Measurements from ENCODE around the gene CTNNA3.

Gene CTNNA3

DNA sequence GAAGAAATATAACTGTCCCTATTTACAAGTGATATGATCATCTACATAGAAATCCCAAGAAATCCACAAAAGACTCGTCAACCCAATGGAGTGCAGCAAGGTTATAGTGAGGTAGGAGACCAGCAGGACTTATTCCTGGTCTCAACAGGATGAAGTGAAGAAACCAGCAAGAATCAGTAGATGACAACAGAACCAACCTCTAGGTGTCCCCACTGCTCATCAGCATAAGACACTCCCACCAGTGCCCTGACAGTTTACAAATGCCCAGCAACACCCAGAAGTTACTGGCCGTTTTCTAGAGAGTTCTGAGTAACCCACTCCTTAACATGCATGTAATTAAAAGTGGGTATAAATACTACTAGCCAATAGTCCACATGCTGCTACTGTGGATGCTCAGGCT is 1240.7 kb downstream of the CTNNA3 start:
- Histone ChIP-seq H3K9me3 (ENCODE audit: control insufficient read depth in 2 of 2, low read length in 2 of 2) (no peaks in the 10 kb centered on the region), H3K9ac (ENCODE audit: low read depth in 1 of 2, low read length in 2 of 2) (no peak overlapping the region), H3K27ac (ENCODE audit: low read depth in 2 of 2, low read length in 2 of 2) (no peak overlapping the region), H3K4me3 (ENCODE audit: low read length in 2 of 2) (no peak overlapping the region), H3K27me3 (ENCODE audit: control insufficient read depth in 2 of 2, insufficient read depth in 2 of 2, low read length in 2 of 2) (no peaks in the 10 kb centered on the region), H3K36me3 (ENCODE audit: control insufficient read depth in 2 of 2, insufficient read depth in 2 of 2, low read length in 2 of 2) (no peaks in the 10 kb centered on the region), H3K4me1 (ENCODE audit: control insufficient read depth in 2 of 2, insufficient read depth in 2 of 2, low read length in 2 of 2) (no peaks in the 10 kb centered on the region)

DNA sequence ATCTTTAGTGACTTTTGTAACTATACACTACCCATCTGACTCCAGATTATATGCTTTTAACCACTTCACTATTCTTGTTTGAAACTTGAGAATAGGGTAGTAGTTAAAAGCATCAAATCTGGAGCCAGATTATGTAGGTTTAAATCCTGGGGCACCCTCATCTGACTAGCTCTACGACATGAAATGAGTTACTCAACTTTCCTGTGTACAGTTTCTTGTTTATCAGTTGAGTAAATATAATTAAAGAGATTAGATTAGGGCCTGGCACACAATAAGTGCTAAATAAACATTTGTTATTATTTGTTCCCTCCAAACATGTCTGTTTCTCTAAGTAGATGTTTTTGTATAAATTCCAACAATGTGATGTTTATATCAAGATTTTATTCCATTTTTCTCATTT is 1255.4 kb downstream of the CTNNA3 start:
- H3K9me3 ChIP-seq (ENCODE audit: control insufficient read depth in 2 of 2, low read length in 2 of 2): no peaks in the 10 kb centered on the region
- H3K4me1 ChIP-seq (ENCODE audit: control insufficient read depth in 2 of 2, insufficient read depth in 2 of 2, low read length in 2 of 2): no peaks in the 10 kb centered on the region
- H3K36me3 ChIP-seq (ENCODE audit: control insufficient read depth in 2 of 2, insufficient read depth in 2 of 2, low read length in 2 of 2): no peaks in the 10 kb centered on the region
- no peak overlapping the region for H3K27ac ChIP-seq (ENCODE audit: low read depth in 2 of 2, low read length in 2 of 2)
- H3K4me3 ChIP-seq (ENCODE audit: low read length in 2 of 2): no peak overlapping the region
- no peaks in the 10 kb centered on the region for H3K27me3 ChIP-seq (ENCODE audit: control insufficient read depth in 2 of 2, insufficient read depth in 2 of 2, low read length in 2 of 2)
- H3K9ac ChIP-seq (ENCODE audit: low read depth in 1 of 2, low read length in 2 of 2): no peak overlapping the region

- Histone ChIP-seq H3K27ac (ENCODE audit: low read depth in 2 of 2, low read length in 2 of 2) (no peak overlapping the region), H3K9me3 (ENCODE audit: control insufficient read depth in 2 of 2, low read length in 2 of 2) (no peaks in the 10 kb centered on the region), H3K36me3 (ENCODE audit: control insufficient read depth in 2 of 2, insufficient read depth in 2 of 2, low read length in 2 of 2) (no peaks in the 10 kb centered on the region), H3K4me1 (ENCODE audit: control insufficient read depth in 2 of 2, insufficient read depth in 2 of 2, low read length in 2 of 2) (no peaks in the 10 kb centered on the region), H3K9ac (ENCODE audit: low read depth in 1 of 2, low read length in 2 of 2) (no peak overlapping the region), H3K4me3 (ENCODE audit: low read length in 2 of 2) (no peak overlapping the region), H3K27me3 (ENCODE audit: control insufficient read depth in 2 of 2, insufficient read depth in 2 of 2, low read length in 2 of 2) (no peaks in the 10 kb centered on the region)
Observed at GRCh38 chr10:66414943-66415342, 1281.1 kb downstream of the CTNNA3 start.

GRCh38 chr10:66405566-66405965 is 1290.4 kb downstream of the CTNNA3 start:
- Histone ChIP-seq H3K4me1 (ENCODE audit: control insufficient read depth in 2 of 2, insufficient read depth in 2 of 2, low read length in 2 of 2) (no peaks in the 10 kb centered on the region), H3K4me3 (ENCODE audit: low read length in 2 of 2) (no peak overlapping the region), H3K27ac (ENCODE audit: low read depth in 2 of 2, low read length in 2 of 2) (no peak overlapping the region), H3K9me3 (ENCODE audit: control insufficient read depth in 2 of 2, low read length in 2 of 2) (no peaks in the 10 kb centered on the region), H3K9ac (ENCODE audit: low read depth in 1 of 2, low read length in 2 of 2) (no peak overlapping the region), H3K27me3 (ENCODE audit: control insufficient read depth in 2 of 2, insufficient read depth in 2 of 2, low read length in 2 of 2) (no peaks in the 10 kb centered on the region), H3K36me3 (ENCODE audit: control insufficient read depth in 2 of 2, insufficient read depth in 2 of 2, low read length in 2 of 2) (no peaks in the 10 kb centered on the region)

- Histone ChIP-seq H3K9me3 (ENCODE audit: control insufficient read depth in 2 of 2, low read length in 2 of 2) (no peaks in the 10 kb centered on the region), H3K36me3 (ENCODE audit: control insufficient read depth in 2 of 2, insufficient read depth in 2 of 2, low read length in 2 of 2) (no peaks in the 10 kb centered on the region), H3K9ac (ENCODE audit: low read depth in 1 of 2, low read length in 2 of 2) (no peak overlapping the region)
Observed at GRCh38 chr10:66398669-66399068, 1297.3 kb downstream of the CTNNA3 start.

GRCh38 chr10:66394342-66395063 is 1301.5 kb downstream of the CTNNA3 start:
- Histone ChIP-seq H3K4me3 (ENCODE audit: low read length in 2 of 2) (no peak overlapping the region), H3K4me1 (ENCODE audit: control insufficient read depth in 2 of 2, insufficient read depth in 2 of 2, low read length in 2 of 2) (no peaks in the 10 kb centered on the region)

More at GRCh38 chr10:66398669-66399068, 1297.3 kb downstream of the CTNNA3 start:
- Histone ChIP-seq H3K27me3 (ENCODE audit: control insufficient read depth in 2 of 2, insufficient read depth in 2 of 2, low read length in 2 of 2) (no peaks in the 10 kb centered on the region), H3K4me3 (ENCODE audit: low read length in 2 of 2) (no peak overlapping the region), H3K4me1 (ENCODE audit: control insufficient read depth in 2 of 2, insufficient read depth in 2 of 2, low read length in 2 of 2) (no peaks in the 10 kb centered on the region), H3K27ac (ENCODE audit: low read depth in 2 of 2, low read length in 2 of 2) (no peak overlapping the region)

GRCh38 chr10:66390926-66391325 is 1305.1 kb downstream of the CTNNA3 start:
- H3K9ac ChIP-seq (ENCODE audit: low read depth in 1 of 2, low read length in 2 of 2): no peak overlapping the region
- H3K4me3 ChIP-seq (ENCODE audit: low read length in 2 of 2): no peak overlapping the region
- no peaks in the 10 kb centered on the region for H3K27me3 ChIP-seq (ENCODE audit: control insufficient read depth in 2 of 2, insufficient read depth in 2 of 2, low read length in 2 of 2)
- H3K27ac ChIP-seq (ENCODE audit: low read depth in 2 of 2, low read length in 2 of 2): no peak overlapping the region
- H3K36me3 ChIP-seq (ENCODE audit: control insufficient read depth in 2 of 2, insufficient read depth in 2 of 2, low read length in 2 of 2): no peaks in the 10 kb centered on the region
- H3K4me1 ChIP-seq (ENCODE audit: control insufficient read depth in 2 of 2, insufficient read depth in 2 of 2, low read length in 2 of 2): no peaks in the 10 kb centered on the region
- no peaks in the 10 kb centered on the region for H3K9me3 ChIP-seq (ENCODE audit: control insufficient read depth in 2 of 2, low read length in 2 of 2)

More at GRCh38 chr10:66394342-66395063, 1301.5 kb downstream of the CTNNA3 start:
- Histone ChIP-seq H3K27ac (ENCODE audit: low read depth in 2 of 2, low read length in 2 of 2) (no peak overlapping the region), H3K36me3 (ENCODE audit: control insufficient read depth in 2 of 2, insufficient read depth in 2 of 2, low read length in 2 of 2) (no peaks in the 10 kb centered on the region), H3K9ac (ENCODE audit: low read depth in 1 of 2, low read length in 2 of 2) (no peak overlapping the region), H3K27me3 (ENCODE audit: control insufficient read depth in 2 of 2, insufficient read depth in 2 of 2, low read length in 2 of 2) (no peaks in the 10 kb centered on the region), H3K9me3 (ENCODE audit: control insufficient read depth in 2 of 2, low read length in 2 of 2) (no peaks in the 10 kb centered on the region)

DNA sequence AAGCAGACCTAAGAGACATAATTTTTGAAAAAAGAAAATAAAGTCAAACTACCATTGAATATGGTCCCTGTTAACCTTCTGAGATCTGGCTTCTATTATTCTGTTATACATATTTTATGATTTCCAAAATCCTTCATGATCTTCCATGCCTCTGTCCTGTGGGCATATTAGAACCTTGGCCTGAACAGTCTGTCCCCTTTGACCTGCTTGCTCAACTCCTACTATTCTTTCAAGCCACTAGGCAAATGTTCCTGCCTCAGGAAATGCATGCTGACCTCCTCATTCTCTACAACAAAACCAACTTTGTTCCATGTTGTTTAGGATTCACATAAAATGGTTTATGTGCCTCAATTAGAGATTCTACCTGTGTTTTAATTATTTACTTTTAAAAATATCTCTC is 1315.0 kb downstream of the CTNNA3 start:
- H3K27me3 ChIP-seq (ENCODE audit: control insufficient read depth in 2 of 2, insufficient read depth in 2 of 2, low read length in 2 of 2): no peaks in the 10 kb centered on the region
- H3K9me3 ChIP-seq (ENCODE audit: control insufficient read depth in 2 of 2, low read length in 2 of 2): no peaks in the 10 kb centered on the region
- H3K4me3 ChIP-seq (ENCODE audit: low read length in 2 of 2): no peak overlapping the region
- no peak overlapping the region for H3K9ac ChIP-seq (ENCODE audit: low read depth in 1 of 2, low read length in 2 of 2)
- H3K27ac ChIP-seq (ENCODE audit: low read depth in 2 of 2, low read length in 2 of 2): no peak overlapping the region
- H3K4me1 ChIP-seq (ENCODE audit: control insufficient read depth in 2 of 2, insufficient read depth in 2 of 2, low read length in 2 of 2): no peaks in the 10 kb centered on the region
- no peaks in the 10 kb centered on the region for H3K36me3 ChIP-seq (ENCODE audit: control insufficient read depth in 2 of 2, insufficient read depth in 2 of 2, low read length in 2 of 2)

- no peak overlapping the region for H3K4me3 ChIP-seq (ENCODE audit: low read length in 2 of 2)
- H3K27me3 ChIP-seq (ENCODE audit: control insufficient read depth in 2 of 2, insufficient read depth in 2 of 2, low read length in 2 of 2): no peaks in the 10 kb centered on the region
- no peaks in the 10 kb centered on the region for H3K9me3 ChIP-seq (ENCODE audit: control insufficient read depth in 2 of 2, low read length in 2 of 2)
- no peaks in the 10 kb centered on the region for H3K36me3 ChIP-seq (ENCODE audit: control insufficient read depth in 2 of 2, insufficient read depth in 2 of 2, low read length in 2 of 2)
- H3K27ac ChIP-seq (ENCODE audit: low read depth in 2 of 2, low read length in 2 of 2): no peak overlapping the region
- no peak overlapping the region for H3K9ac ChIP-seq (ENCODE audit: low read depth in 1 of 2, low read length in 2 of 2)
- no peaks in the 10 kb centered on the region for H3K4me1 ChIP-seq (ENCODE audit: control insufficient read depth in 2 of 2, insufficient read depth in 2 of 2, low read length in 2 of 2)
Observed at GRCh38 chr10:66378117-66378876, 1317.7 kb downstream of the CTNNA3 start.

GRCh38 chr10:66368146-66368545 is 1327.8 kb downstream of the CTNNA3 start:
- H3K36me3 ChIP-seq (ENCODE audit: control insufficient read depth in 2 of 2, insufficient read depth in 2 of 2, low read length in 2 of 2): no peaks in the 10 kb centered on the region
- no peaks in the 10 kb centered on the region for H3K27me3 ChIP-seq (ENCODE audit: control insufficient read depth in 2 of 2, insufficient read depth in 2 of 2, low read length in 2 of 2)
- no peak overlapping the region for H3K4me3 ChIP-seq (ENCODE audit: low read length in 2 of 2)
- H3K27ac ChIP-seq (ENCODE audit: low read depth in 2 of 2, low read length in 2 of 2): no peak overlapping the region
- no peaks in the 10 kb centered on the region for H3K4me1 ChIP-seq (ENCODE audit: control insufficient read depth in 2 of 2, insufficient read depth in 2 of 2, low read length in 2 of 2)
- no peaks in the 10 kb centered on the region for H3K9me3 ChIP-seq (ENCODE audit: control insufficient read depth in 2 of 2, low read length in 2 of 2)
- no peak overlapping the region for H3K9ac ChIP-seq (ENCODE audit: low read depth in 1 of 2, low read length in 2 of 2)
